Ishikawa (cell line): Measurements from ENCODE around the gene CDC25A.

Experiments used
- CEBPB ChIP-seq: IDR thresholded peaks from 2 replicates; pipeline ENCODE4 v1.6.1; 2012
- CREB1 ChIP-seq: IDR thresholded peaks from 2 replicates; pipeline ENCODE4 v1.6.1; 2012; ENCODE audit warnings: low read depth
- EGR1 ChIP-seq: IDR thresholded peaks from 2 replicates; pipeline ENCODE4 v1.6.1; 2012
- EP300 ChIP-seq: IDR thresholded peaks from 2 replicates; pipeline ENCODE4 v1.6.1; 2012; ENCODE audit warnings: borderline replicate concordance
- FOXM1 ChIP-seq: IDR thresholded peaks from 2 replicates; pipeline ENCODE4 v1.6.1; 2012; ENCODE audit warnings: low read depth, borderline replicate concordance
- NFIC ChIP-seq: IDR thresholded peaks from 2 replicates; pipeline ENCODE4 v1.6.1; 2012
- RAD21 ChIP-seq: IDR thresholded peaks from 2 replicates; pipeline ENCODE4 v1.6.1; 2012; ENCODE audit warnings: low read depth
- REST ChIP-seq: IDR thresholded peaks from 2 replicates; pipeline ENCODE4 v1.6.1; 2012; ENCODE audit warnings: low read depth, mild to moderate bottlenecking
- TAF1 ChIP-seq: IDR thresholded peaks from 2 replicates; pipeline ENCODE4 v1.6.1; 2012; ENCODE audit warnings: low read depth, mild to moderate bottlenecking
- TCF12 ChIP-seq: IDR thresholded peaks from 2 replicates; pipeline ENCODE4 v1.6.1; 2012; ENCODE audit warnings: low read depth
- TEAD4 ChIP-seq: IDR thresholded peaks from 2 replicates; pipeline ENCODE4 v1.6.1; 2012
- YY1 ChIP-seq: IDR thresholded peaks from 2 replicates; pipeline ENCODE4 v1.6.1; 2012; ENCODE audit warnings: low read depth
- ZBTB7A ChIP-seq: IDR thresholded peaks from 2 replicates; pipeline ENCODE4 v1.6.1; 2012; ENCODE audit warnings: low read depth
- TF ChIP-seq, protein P1 (sequence below): IDR thresholded peaks from 2 replicates; pipeline ENCODE4 v1.6.1; 2012
- TF ChIP-seq, protein P2 (sequence below): IDR thresholded peaks from 2 replicates; pipeline ENCODE4 v1.6.1; 2012

CDC25A gene

DNA sequence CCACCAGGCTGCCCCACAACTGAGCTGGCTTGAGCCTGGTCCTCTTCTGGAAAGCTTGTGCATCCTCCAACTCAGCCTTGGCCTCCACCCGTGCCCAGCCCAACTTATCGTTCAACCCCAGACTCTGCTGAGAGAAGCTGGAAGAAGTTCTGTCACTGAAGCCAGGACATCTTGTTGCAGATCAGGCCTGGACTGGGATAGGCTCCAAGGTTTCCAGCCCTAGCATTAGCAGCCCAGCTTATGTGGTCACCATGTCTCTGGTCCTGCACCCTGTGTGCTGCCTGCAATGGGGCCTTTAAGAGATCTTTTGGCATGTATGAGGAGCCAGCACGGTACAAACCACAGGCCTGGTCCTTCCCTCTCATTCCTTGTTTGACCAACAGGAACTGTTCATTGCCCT lies 19.9 kb upstream of the CDC25A start:
- TF ChIP-seq ZBTB7A (no peak), FOXM1 (no peak), CEBPB (no peak), NFIC (no peak), REST (no peak), TAF1 (no peak), CREB1 (no peak), RAD21 (no peak), EP300 (no peak), TEAD4 (no peak), YY1 (no peak), EGR1 (no peak), TCF12 (no peak)
- TF ChIP-seq, protein P1, sequence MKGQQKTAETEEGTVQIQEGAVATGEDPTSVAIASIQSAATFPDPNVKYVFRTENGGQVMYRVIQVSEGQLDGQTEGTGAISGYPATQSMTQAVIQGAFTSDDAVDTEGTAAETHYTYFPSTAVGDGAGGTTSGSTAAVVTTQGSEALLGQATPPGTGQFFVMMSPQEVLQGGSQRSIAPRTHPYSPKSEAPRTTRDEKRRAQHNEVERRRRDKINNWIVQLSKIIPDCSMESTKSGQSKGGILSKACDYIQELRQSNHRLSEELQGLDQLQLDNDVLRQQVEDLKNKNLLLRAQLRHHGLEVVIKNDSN: no peak
- TF ChIP-seq, protein P2, sequence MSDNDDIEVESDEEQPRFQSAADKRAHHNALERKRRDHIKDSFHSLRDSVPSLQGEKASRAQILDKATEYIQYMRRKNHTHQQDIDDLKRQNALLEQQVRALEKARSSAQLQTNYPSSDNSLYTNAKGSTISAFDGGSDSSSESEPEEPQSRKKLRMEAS: no peak

DNA sequence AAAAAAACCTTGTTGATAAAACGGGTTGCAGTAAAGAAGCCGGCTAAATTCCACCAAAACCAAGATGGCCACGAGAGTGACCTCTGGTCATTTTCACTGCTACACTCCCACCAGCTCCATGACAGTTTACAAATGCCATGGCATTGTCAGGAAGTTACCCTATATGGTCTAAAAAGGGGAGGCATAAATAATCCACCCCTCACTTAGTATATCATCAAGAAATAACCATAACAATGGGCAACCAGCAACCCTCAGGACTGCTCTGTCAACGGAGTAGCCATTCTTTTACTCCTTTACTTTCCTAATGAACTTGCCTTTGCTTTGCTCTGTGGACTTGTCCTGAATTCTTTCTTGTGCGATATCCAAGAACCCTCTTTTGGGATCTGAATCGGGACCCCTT lies 14.4 kb upstream of the CDC25A start:
- TF ChIP-seq REST (no peak), TEAD4 (no peak), TCF12 (no peak), CREB1 (no peak)
- TF ChIP-seq, protein P1: no peak

GRCh38 chr3:48199117-48199516 lies 10.9 kb upstream of the CDC25A start:
- TF ChIP-seq RAD21: no peak

- TF ChIP-seq RAD21: no peak
- no peak for TF ChIP-seq NFIC
- TF ChIP-seq EP300: no peak
- TF ChIP-seq EGR1: no peak
- no peak for TF ChIP-seq CEBPB
- TF ChIP-seq, protein P2: no peak
- TF ChIP-seq FOXM1: no peak
- no peak for TF ChIP-seq TAF1
- TF ChIP-seq, protein P1: no peak
- no peak for TF ChIP-seq TCF12
- no peak for TF ChIP-seq CREB1
- TF ChIP-seq TEAD4: no peak
- no peak for TF ChIP-seq YY1
- no peak for TF ChIP-seq REST
- no peak for TF ChIP-seq ZBTB7A
These were observed 8.4 kb upstream of the CDC25A start for GRCh38 chr3:48196611-48197010.
